Ammon's horn (tissue), 1 donor: ENCODE results near the gene ERFL.
"Not testable (repeated sequence)": the region's sequence is repeated elsewhere in the genome, so short reads cannot be mapped to it uniquely, and the experiment has no call there.

Experiments used
- DNase-seq: peaks from one replicate; pipeline ENCODE4 v3.0.0-alpha.2; 2016; ENCODE audit warnings: low spot score

ERFL gene

GRCh38 chr19:41876847-41877832 is 51.1 kb downstream of the ERFL start, which contains the start of gene CD79A:
CD79A (plus strand) TSS chr19:41877279; CDS start chr19:41877305, 26 bp downstream.
- no peak for DNase-seq

DNA sequence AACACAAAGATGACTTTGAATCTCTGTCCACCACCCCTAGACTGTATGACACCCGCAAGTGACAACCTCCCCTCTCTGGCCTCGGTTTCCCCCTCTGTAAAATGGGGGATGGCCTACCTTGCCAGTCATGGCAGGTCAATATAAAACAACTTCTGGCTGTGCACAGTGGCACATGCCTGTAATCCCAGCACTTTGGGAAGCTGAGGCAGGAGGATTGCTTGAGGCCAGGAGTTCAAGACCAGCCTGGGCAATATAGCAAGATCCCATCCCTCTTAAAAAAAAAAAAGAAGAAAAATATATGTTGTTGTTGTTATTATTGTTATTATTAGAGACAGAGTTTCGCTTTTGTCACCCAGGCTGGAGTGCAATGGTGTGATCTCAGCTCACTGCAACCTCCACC is 52.3 kb downstream of the ERFL start:
- DNase-seq = not testable (repeated sequence)

- DNase-seq = peak; percentile 68
These were observed 55.2 kb downstream of the ERFL start for GRCh38 chr19:41872775-41873647.

DNA sequence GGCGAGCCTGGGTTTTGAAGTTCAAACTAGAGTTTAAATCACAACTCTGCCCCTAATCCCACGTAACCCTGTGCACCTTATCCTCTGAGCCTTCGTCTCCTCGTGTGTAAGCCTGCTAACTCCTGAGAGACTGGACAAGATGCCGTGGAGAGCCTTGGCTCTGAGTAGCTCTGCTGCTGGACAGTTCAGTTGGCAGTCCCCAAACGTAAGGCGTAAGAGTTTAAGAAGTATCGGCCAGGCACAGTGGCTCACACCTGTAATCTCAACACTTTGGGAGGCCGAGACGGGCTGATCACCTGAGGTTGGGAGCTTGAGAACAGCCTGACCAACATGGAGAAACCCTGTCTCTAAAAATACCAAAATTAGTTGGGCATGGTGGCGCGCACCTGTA is 55.9 kb downstream of the ERFL start:
- no peak for DNase-seq

GRCh38 chr19:41871573-41872383 is 56.5 kb downstream of the ERFL start:
- peak; percentile 52 for DNase-seq

GRCh38 chr19:41870401-41870873 is 57.8 kb downstream of the ERFL start:
- no peak for DNase-seq

- DNase-seq = no peak
These were observed 58.8 kb downstream of the ERFL start for GRCh38 chr19:41869374-41869955.

DNA sequence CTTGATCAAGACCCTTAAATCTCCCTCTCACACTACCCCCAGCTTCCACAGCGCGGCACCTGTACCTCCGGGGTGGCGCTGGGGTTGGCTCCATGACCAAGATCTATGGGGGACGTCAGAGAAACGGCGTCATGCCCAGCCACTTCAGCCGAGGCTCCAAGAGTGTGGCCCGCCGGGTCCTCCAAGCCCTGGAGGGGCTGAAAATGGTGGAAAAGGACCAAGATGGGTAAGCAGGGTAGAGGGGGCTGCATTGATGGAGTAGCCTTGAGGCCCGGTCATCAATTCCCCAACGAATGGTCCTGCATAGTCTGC is 59.3 kb downstream of the ERFL start:
- DNase-seq = no peak

- no peak for DNase-seq
These were observed 59.9 kb downstream of the ERFL start for GRCh38 chr19:41868120-41868988.

- no peak for DNase-seq
These were observed 62.0 kb downstream of the ERFL start for GRCh38 chr19:41866284-41866683.

- no peak for DNase-seq
These were observed 63.9 kb downstream of the ERFL start for GRCh38 chr19:41864374-41864773.

DNA sequence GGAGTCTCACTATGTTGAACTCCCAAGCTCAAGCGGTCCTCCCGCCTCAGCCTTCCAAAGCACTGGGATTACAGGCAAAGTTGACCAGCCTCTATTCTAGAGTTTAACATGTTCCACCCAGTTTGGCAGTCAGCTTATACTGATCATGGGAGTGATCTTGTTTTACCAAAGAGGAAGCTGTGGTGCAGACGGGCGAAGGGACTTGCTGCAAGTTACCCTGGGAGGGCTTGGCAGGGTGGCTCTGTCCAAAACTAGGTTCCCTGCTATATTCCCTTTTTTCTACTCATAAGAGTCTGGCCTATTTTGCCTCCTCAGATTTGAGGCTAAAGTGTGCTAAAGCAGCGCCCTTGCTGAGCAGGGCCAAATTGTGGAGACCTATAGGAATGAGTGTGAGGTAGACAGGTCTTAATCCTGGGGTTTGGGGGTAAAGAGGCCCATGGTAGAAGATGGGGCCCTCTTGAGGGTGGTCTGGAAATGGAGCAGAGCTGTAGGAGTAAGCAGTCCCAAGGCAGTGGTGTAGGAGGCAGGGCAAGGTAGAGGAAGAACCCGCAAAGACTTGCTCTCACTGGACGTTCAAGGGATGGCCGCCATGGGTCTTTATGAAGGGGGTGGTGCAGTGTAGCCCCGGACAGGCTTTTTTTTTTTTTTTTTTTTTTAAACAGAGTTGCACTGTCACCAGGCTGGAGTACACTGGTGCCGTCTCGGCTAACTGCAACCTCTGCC is 64.9 kb downstream of the ERFL start:
- DNase-seq = no peak

GRCh38 chr19:41862445-41862986 is 65.7 kb downstream of the ERFL start:
- no peak for DNase-seq

GRCh38 chr19:41861846-41862245 is 66.4 kb downstream of the ERFL start:
- DNase-seq = no peak

GRCh38 chr19:41861116-41861768 is 67.0 kb downstream of the ERFL start:
- no peak for DNase-seq

DNA sequence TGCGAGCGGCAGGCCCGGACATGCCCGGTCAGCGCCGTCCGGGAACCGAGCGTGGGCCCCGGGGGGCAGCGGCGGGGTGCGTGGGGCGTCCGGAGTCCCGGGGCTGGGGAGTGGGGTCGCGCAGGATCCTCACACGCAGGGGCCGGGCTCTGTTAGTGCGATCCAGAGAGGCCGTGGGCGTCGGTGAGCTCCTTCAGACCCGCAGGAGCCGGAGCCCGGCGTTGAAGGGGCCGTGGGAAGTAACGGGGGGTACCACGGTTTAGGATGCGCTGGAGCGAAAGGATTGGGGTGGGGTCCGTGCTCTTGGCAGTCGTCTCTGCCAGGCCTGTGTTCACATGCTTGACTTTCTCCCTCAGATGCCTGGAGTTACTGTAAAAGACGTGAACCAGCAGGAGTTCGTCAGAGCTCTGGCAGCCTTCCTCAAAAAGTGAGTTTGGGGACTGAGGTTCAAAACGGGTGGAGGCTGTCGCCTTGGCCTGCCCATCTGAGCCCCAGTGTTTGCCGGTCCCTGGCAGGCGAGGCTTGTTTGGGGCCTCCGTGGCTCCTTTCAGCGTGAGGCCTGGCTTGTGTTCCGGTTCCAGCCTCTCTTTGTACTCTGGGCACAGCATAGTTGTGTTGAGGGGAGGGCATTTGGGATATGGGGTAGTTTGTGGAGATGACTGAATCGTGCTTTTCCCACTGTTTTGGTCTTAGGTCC is 67.7 kb downstream of the ERFL start:
- no peak for DNase-seq

DNA sequence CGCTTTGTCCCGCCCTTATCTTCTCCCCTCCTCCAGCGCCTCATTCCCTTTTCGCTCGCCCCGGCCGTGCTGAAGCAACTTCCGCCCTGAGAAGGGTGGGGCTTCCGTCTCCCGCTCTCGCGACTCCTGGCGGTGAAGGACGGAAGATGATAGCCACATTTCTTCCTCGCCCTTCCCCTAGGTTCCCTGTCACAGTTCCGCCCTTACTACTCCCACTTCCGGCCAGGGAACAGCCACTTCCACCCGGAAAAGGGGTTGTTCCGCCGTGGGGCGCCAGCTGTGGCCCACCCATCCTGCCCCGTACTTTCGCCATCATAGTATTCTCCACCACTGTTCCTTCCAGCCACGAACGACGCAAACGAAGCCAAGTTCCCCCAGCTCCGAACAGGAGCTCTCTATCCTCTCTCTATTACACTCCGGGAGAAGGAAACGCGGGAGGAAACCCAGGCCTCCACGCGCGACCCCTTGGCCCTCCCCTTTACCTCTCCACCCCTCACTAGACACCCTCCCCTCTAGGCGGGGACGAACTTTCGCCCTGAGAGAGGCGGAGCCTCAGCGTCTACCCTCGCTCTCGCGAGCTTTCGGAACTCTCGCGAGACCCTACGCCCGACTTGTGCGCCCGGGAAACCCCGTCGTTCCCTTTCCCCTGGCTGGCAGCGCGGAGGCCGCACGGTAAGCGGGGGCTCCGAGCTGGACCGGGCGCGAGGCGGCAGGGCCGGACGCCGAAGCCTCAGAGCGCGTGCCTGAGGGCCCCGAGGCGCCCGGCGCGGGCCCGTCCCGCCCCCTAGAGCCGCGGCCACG is 68.4 kb downstream of the ERFL start, which contains the start of gene RPS19:
Gene RPS19, plus strand, starts transcription at position 638 of the 801 bp plus-strand sequence. CDS start 520 bp downstream, outside the sequence.
- peak; percentile 100 for DNase-seq
